GM12875 (cell line): ENCODE measurements around the gene NXPE3.

Source experiments
- H3K4me3 ChIP-seq: one replicate; pipeline ENCODE4 v1.5.1; 2011; ENCODE audit warnings: low read depth, low read length, control low read depth
- TF ChIP-seq, protein P1 (sequence below): IDR thresholded peaks from 2 replicates; pipeline ENCODE4 v1.5.1; 2011; ENCODE audit warnings: low read depth, mild to moderate bottlenecking, control low read depth, inconsistent platforms, low read length, moderate library complexity, borderline replicate concordance; ENCODE audit not compliant: insufficient read depth

Gene NXPE3

GRCh38 chr3:101852983-101853840 lies 74.2 kb downstream of the NXPE3 start:
- TF ChIP-seq, protein P1, sequence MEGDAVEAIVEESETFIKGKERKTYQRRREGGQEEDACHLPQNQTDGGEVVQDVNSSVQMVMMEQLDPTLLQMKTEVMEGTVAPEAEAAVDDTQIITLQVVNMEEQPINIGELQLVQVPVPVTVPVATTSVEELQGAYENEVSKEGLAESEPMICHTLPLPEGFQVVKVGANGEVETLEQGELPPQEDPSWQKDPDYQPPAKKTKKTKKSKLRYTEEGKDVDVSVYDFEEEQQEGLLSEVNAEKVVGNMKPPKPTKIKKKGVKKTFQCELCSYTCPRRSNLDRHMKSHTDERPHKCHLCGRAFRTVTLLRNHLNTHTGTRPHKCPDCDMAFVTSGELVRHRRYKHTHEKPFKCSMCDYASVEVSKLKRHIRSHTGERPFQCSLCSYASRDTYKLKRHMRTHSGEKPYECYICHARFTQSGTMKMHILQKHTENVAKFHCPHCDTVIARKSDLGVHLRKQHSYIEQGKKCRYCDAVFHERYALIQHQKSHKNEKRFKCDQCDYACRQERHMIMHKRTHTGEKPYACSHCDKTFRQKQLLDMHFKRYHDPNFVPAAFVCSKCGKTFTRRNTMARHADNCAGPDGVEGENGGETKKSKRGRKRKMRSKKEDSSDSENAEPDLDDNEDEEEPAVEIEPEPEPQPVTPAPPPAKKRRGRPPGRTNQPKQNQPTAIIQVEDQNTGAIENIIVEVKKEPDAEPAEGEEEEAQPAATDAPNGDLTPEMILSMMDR = no peak
- H3K4me3 ChIP-seq = no peak overlapping the region

DNA sequence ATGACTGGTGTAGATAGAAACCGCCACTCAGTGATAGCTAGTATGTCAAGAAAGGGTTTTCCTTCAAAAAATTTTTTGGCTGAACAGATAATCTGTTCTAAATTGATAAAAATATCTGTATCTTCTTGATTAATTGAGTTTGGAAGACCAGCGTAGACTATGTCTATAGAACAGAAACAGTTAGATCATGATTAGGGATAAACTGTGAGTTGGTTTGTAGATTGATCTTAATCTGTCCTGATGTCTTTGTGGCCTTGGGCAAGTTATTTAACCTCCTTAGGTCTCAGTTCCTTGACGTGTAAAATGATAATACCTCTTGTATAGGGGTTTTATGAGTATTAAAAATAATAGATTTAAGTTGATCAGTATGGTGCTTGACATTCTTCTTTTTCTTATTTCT lies 75.0 kb downstream of the NXPE3 start:
- H3K4me3 ChIP-seq = no peak overlapping the region
- TF ChIP-seq, protein P1 = no peak

DNA sequence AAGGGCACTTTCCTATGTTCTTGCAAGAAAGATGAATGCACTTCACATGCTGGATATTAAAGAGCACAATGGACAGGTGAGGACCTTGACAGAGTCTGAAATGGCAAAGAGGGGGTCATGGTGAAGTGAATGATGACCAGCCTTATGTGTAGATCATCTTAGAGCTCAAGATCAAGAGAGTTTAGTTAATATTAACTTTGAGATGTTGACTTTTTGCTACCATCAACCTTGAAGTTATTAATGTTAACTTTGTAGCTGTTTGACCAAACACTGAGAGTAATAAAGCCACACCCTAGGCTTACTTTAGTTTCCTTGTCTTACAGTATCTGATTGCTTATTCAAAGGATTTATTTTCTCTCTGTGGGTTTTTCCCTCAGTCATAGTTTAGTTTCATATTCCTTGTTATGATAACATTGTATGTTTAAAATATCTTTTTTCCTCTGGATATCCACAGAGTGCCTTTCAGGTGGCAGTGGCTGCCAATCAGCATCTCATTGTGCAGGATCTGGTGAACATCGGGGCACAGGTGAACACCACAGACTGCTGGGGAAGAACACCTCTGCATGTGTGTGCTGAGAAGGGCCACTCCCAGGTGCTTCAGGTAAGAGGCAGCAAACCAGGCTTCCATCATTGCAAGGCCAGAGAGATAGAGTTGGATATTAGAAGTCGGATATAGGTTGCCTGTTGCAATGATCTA lies 75.7 kb downstream of the NXPE3 start:
- TF ChIP-seq, protein P1 = no peak
- H3K4me3 ChIP-seq = no peak overlapping the region

GRCh38 chr3:101857301-101857741 lies 78.3 kb downstream of the NXPE3 start:
- H3K4me3 ChIP-seq = no peak overlapping the region
- TF ChIP-seq, protein P1 = no peak

GRCh38 chr3:101858464-101859030 lies 79.5 kb downstream of the NXPE3 start:
- no peak overlapping the region for H3K4me3 ChIP-seq
- TF ChIP-seq, protein P1 = no peak

GRCh38 chr3:101859882-101860448 lies 81.0 kb downstream of the NXPE3 start:
- H3K4me3 ChIP-seq = no peak overlapping the region
- TF ChIP-seq, protein P1 = no peak
